Adrenal gland (tissue), 12 donors: Measurements from ENCODE around the gene SLC25A1. TPM values are rescaled to one million over a fixed set of nuclear protein-coding genes. Genes with fewer than 3 reads are reported as not detected.

Source experiments
- DNase-seq, 7 donors: peaks; one replicate each; pipeline ENCODE4 v3.0.0-alpha.2; 2019 to 2020
- H3K27ac ChIP-seq, 5 donors: fragments of 200-600 bp; sonication (generic) in 4 of 5; 1 replicate in 3 of 5; 2 replicates in 2 of 5; pipeline versions ENCODE4 v1.5.1 to v1.8.0; 2016 to 2020; ENCODE audit warnings: mild to moderate bottlenecking in 1 of 5
- H3K27me3 ChIP-seq: fragments of 200-600 bp; 2 replicates; pipeline ENCODE4 v1.8.0; 2021
- H3K36me3 ChIP-seq, 2 donors: fragments of 200-600 bp; replicated peaks in 1 of 2; 1 replicate in 1 of 2; 2 replicates in 1 of 2; pipeline versions ENCODE4 v1.5.1 to v1.8.0; 2018 to 2022
- H3K4me1 ChIP-seq, 2 donors: fragments of 200-600 bp; replicated peaks in 1 of 2; 1 replicate in 1 of 2; 2 replicates in 1 of 2; pipeline versions ENCODE4 v1.5.1 to v1.8.0; 2018 to 2021
- H3K4me3 ChIP-seq, 4 donors: fragments of 200-600 bp; sonication (generic) in 3 of 4; one replicate each; pipeline ENCODE4 v1.5.1; 2016 to 2018
- H3K9me3 ChIP-seq, 3 donors: fragments of 200-600 bp; sonication (generic) in 1 of 3; replicated peaks in 1 of 3; 1 replicate in 2 of 3; 2 replicates in 1 of 3; pipeline versions ENCODE4 v1.5.1 to v1.8.0; 2016 to 2021
- POLR2A ChIP-seq, 2 donors: fragments of 450-650 bp; IDR thresholded peaks; one replicate each; pipeline ENCODE4 v1.6.1; 2017; ENCODE audit warnings: antibody characterized with exemption in 2 of 2, mild to moderate bottlenecking in 2 of 2, moderate library complexity in 1 of 2
- WGBS, 4 donors: extraction: QIAGEN DNeasy Blood & Tissue Kit in 2 of 4; methylation state at CpG; one replicate each; pipeline versions ENCODE4 v1.1.5 to v1.1.7; 2013 to 2017; 5-methylcytosine and 5-hydroxymethylcytosine counted together
- intact Hi-C, 2 donors: fragments of 100-400 bp; cut with DNase I; formaldehyde crosslinking; loops; one replicate each; pipeline versions ENCODE4 v1.14.1 to v1.15.0; 2022 to 2023
- polyA plus RNA-seq, 3 donors: library from polyadenylated mRNA; stranded (reverse); fragments of 200-250 nt in 2 of 3; fragments of 350-450 nt in 1 of 3; fragmentation: Illumina TruSeq in 1 of 3; extraction: RNeasy Lipid Tissue Mini Kit (QIAGEN cat#74804) in 1 of 3; gene quantifications; one replicate each; pipeline ENCODE4 v1.2.3, GENCODE V29; 2013 to 2014
- total RNA-seq, 9 donors: library from RNA; depleted of rRNA in 4 of 9; stranded (reverse); fragments of >200 nt in 4 of 9; fragments of 120-200 nt in 1 of 9; fragmentation: NEBNext Ultra II Directional in 1 of 9; extraction: Animal tissue kit (Norgen Biotek cat#: 25700) in 1 of 9; gene quantifications; one replicate each; pipeline versions ENCODE4 v1.1.0 to v1.2.4, GENCODE V29; 2013 to 2023
- TF ChIP-seq, protein P1 (sequence below), 6 experiments: fragments of 450-650 bp in 4 of 6; fragments of 200-600 bp in 2 of 6; sonication (generic) in 1 of 6; IDR thresholded peaks; 1 replicate in 5 of 6; 2 replicates in 1 of 6; pipeline versions ENCODE4 v1.5.1 to v1.8.0; 2016 to 2021; ENCODE audit warnings: antibody characterized with exemption in 6 of 6, mild to moderate bottlenecking in 2 of 6, moderate library complexity in 1 of 6
- donor health status: healthy with polysubstance abuse.
- donor health status: Bipolar disorder and iron deficiency.
- donor health status: DM: yes; HTN: yes; CAD: no.
- donor health status: DM: no; HTN: no; CAD: no.
- donor health status: DM: no; HTN: no; CAD: no.
- donor health status: DM: yes; HTN: yes; CAD: no.

The SLC25A1 gene
- total and polyA plus RNA-seq, 12 donors, result 59.2 to 170 (median 123) TPM

DNA sequence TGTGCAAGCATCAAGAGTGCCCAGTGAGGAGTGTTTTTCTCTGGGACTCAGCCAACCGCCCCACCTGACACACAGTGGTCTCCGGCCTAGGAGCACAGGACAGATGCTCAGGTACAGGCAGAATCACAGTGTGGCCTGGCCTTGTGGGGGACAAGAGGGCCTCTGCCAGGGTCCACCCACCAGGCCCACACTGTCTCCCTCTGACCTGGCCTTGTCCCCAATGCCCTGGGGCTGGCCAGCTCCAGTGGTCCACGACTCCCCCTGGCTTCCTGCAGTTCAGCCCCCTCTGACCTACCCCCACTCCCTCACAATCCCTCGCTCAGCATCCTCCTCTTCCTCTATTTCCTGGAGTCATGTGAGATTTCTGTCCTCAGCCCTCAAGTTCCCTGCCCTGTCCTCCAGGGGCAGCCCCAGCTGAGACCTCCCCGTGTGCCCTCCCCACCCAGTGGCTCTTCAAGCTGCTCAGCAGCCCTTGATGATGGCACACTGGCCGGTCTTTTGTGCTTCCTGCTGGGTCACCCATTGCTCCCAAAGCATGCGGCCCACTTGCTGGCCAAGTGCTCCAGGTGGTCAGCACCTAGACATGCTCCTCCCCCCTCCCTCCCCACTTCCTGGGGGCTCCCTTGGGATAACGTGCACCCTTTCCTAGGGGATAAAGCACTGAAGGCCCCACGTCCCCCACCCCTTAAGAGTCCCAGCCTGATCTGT, 45.7 kb downstream of the SLC25A1 start:
- 88 to 97% (median 93%) methylated on average over 6 to 9 of the region's 9 CpGs for WGBS, 4 donors
- TF ChIP-seq POLR2A (IDR thresholded peaks at IDR 0.05), result no peak
- TF ChIP-seq, protein P1, sequence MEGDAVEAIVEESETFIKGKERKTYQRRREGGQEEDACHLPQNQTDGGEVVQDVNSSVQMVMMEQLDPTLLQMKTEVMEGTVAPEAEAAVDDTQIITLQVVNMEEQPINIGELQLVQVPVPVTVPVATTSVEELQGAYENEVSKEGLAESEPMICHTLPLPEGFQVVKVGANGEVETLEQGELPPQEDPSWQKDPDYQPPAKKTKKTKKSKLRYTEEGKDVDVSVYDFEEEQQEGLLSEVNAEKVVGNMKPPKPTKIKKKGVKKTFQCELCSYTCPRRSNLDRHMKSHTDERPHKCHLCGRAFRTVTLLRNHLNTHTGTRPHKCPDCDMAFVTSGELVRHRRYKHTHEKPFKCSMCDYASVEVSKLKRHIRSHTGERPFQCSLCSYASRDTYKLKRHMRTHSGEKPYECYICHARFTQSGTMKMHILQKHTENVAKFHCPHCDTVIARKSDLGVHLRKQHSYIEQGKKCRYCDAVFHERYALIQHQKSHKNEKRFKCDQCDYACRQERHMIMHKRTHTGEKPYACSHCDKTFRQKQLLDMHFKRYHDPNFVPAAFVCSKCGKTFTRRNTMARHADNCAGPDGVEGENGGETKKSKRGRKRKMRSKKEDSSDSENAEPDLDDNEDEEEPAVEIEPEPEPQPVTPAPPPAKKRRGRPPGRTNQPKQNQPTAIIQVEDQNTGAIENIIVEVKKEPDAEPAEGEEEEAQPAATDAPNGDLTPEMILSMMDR (IDR thresholded peaks at IDR 0.05), result no peak
- Histone ChIP-seq H3K27me3 (no peaks in the 10 kb centered on the region), H3K27ac (no peak overlapping the region), H3K4me3 (no peak overlapping the region), H3K36me3 (peaks cover 0 to 48% of the 10 kb centered on the region in 2 donors), H3K9me3 (no peaks in the 10 kb centered on the region), H3K4me1 (no peaks in the 10 kb centered on the region)
- DNase-seq, result no peak
- intact Hi-C loops, result no loop called here

DNA sequence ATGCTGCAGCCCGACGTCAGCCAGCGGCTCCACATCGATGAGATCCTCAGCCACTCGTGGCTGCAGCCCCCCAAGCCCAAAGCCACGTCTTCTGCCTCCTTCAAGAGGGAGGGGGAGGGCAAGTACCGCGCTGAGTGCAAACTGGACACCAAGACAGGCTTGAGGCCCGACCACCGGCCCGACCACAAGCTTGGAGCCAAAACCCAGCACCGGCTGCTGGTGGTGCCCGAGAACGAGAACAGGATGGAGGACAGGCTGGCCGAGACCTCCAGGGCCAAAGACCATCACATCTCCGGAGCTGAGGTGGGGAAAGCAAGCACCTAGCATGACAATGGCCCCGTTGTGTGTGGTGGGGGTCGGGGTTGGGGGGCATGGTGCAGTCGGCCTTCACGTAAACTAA, 46.4 kb downstream of the SLC25A1 start:
- intact Hi-C loops, result no loop called here
- Histone ChIP-seq H3K4me1 (no peaks in the 10 kb centered on the region), H3K4me3 (no peak overlapping the region), H3K36me3 (peaks cover 0 to 41% of the 10 kb centered on the region in 2 donors), H3K9me3 (no peaks in the 10 kb centered on the region), H3K27ac (no peak overlapping the region), H3K27me3 (no peaks in the 10 kb centered on the region)
- TF ChIP-seq POLR2A (IDR thresholded peaks at IDR 0.05), result no peak
- TF ChIP-seq, protein P1 (IDR thresholded peaks at IDR 0.05), result no peak
- whole genome bisulfite sequencing, 4 donors, result 90 to 97% (median 96%) methylated on average over 14 to 20 of the region's 20 CpGs
- DNase-seq, result no peak

DNA sequence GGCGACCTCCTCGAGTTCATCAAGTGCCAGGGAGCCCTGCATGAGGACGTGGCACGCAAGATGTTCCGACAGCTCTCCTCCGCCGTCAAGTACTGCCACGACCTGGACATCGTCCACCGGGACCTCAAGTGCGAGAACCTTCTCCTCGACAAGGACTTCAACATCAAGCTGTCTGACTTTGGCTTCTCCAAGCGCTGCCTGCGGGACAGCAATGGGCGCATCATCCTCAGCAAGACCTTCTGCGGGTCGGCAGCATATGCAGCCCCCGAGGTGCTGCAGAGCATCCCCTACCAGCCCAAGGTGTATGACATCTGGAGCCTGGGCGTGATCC, 46.9 kb downstream of the SLC25A1 start:
- Histone ChIP-seq H3K4me3 (no peak overlapping the region), H3K9me3 (no peaks in the 10 kb centered on the region), H3K4me1 (no peaks in the 10 kb centered on the region), H3K27ac (no peak overlapping the region), H3K36me3 (peaks cover 0 to 36% of the 10 kb centered on the region in 2 donors), H3K27me3 (no peaks in the 10 kb centered on the region)
- WGBS, 4 donors, result 96 to 98% (median 97%) methylated on average over 9 to 19 of the region's 19 CpGs
- intact Hi-C loops, result no loop called here
- DNase-seq, result no peak
- TF ChIP-seq, protein P1 (IDR thresholded peaks at IDR 0.05), result no peak
- TF ChIP-seq POLR2A (IDR thresholded peaks at IDR 0.05), result no peak

DNA sequence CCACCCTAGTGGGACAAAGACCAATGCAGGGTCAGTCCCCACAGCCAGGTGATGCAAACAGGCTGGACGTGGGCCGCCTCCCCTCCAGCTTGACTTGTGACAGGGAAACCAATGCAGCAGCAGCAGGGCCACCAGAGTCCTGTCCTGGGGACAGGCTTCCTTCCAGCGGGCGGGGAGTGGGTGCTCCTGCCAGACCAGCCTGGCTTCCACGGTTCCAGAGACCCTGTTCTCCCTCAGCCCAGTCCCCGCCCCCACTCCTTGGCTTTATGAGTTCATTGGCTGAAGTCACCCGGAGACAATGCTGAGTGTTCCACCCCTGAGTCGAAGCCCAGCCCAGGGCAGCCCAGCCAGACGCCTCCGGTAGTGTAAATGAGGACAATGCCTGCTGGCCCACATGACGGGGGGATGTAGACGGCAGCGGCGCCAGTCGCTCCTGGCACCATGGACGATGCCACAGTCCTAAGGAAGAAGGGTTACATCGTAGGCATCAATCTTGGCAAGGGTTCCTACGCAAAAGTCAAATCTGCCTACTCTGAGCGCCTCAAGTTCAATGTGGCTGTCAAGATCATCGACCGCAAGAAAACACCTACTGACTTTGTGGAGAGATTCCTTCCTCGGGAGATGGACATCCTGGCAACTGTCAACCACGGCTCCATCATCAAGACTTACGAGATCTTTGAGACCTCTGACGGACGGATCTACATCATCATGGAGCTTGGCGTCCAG, 47.4 kb downstream of the SLC25A1 start, which contains the start of gene TSSK2:
Gene TSSK2 (plus strand): TSS at position 350 of the 726 bp plus-strand sequence. CDS start 92 bp downstream, at position 442.
- peaks cover 0 to 31% of the 10 kb centered on the region in 2 donors for H3K36me3 ChIP-seq
- WGBS, 4 donors, result 89 to 98% (median 92%) methylated on average over 9 to 27 of the region's 27 CpGs
- no peak within 1 kb of the TSS for H3K27ac ChIP-seq
- no peaks in the 10 kb centered on the region for H3K27me3 ChIP-seq
- intact Hi-C loops, result no loop called here
- H3K4me1 ChIP-seq, result no peaks in the 10 kb centered on the region
- DNase-seq, result no peak
- no peak for TF ChIP-seq POLR2A (IDR thresholded peaks at IDR 0.05)
- TF ChIP-seq, protein P1 (IDR thresholded peaks at IDR 0.05), result no peak
- no peaks in the 10 kb centered on the region for H3K9me3 ChIP-seq
- no peak within 1 kb of the TSS for H3K4me3 ChIP-seq
